ENCODE data around the gene GPATCH2.

GRCh38 chr1:217528271-217528670, 102.6 kb downstream of the GPATCH2 start:
- TF ChIP-seq CTCF (conservative IDR thresholded peaks at IDR 0.05 in 1 of 2, IDR thresholded peaks at IDR 0.05 in 1 of 2; ENCODE audit: extremely low read depth in 1 of 2, insufficient read depth in 1 of 2, low read depth in 1 of 2, low read length in 2 of 2) (no peak), EZH2 (IDR thresholded peaks at IDR 0.05; ENCODE audit: borderline replicate concordance, low read length) (no peak)

All from mammary epithelial cell (primary cell).